Sciatic nerve (tissue), 2 donors: Measurements from ENCODE around the gene CACNA1G. TPM values are rescaled to one million over a fixed set of nuclear protein-coding genes. Genes with fewer than 3 reads are reported as not detected.
A peak's percentile ranks its signal among the peaks of the same experiment; 100 is the strongest.

Experiments
- ATAC-seq: fragments of 200-7000 bp; cut with Tn5 transposase; one replicate; pipeline ENCODE4 v1.9.1; 2020; ENCODE audit warnings: mild to moderate bottlenecking, moderate library complexity
- DNase-seq: peaks from one replicate; pipeline ENCODE4 v3.0.0-alpha.2; 2020; ENCODE audit warnings: low spot score
- intact Hi-C: fragments of 100-400 bp; cut with DNase I; formaldehyde crosslinking; loops from one replicate; pipeline ENCODE4 v1.14.2; 2022
- total RNA-seq: library from RNA; stranded (reverse); fragmentation: NEBNext Ultra II Directional; extraction: Animal tissue kit (Norgen Biotek cat#: 25700); gene quantifications from one replicate; pipeline ENCODE4 v1.2.1, GENCODE V29; 2021
- donor health status: DM: no; HTN: no; CAD: no.
- donor health status: DM: no; HTN: no; CAD: no.

CACNA1G gene
- total RNA-seq, 1 donor from 2014 or later, result 0.36 TPM

GRCh38 chr17:50579399-50579798 is 18.9 kb downstream of the CACNA1G start:
- intact Hi-C loops, result no loop called here
- DNase-seq (no peak), ATAC-seq (no peak)

GRCh38 chr17:50580646-50581045 is 20.1 kb downstream of the CACNA1G start:
- no peak for DNase-seq
- intact Hi-C loops, result no loop called here
- no peak for ATAC-seq

- ATAC-seq, result no peak
- intact Hi-C loops, result no loop called here
Measured at GRCh38 chr17:50581316-50581715, 20.8 kb downstream of the CACNA1G start.

GRCh38 chr17:50582741-50583140 is 22.2 kb downstream of the CACNA1G start:
- intact Hi-C loops, result no loop called here
- ATAC-seq (no peak), DNase-seq (no peak)

More at GRCh38 chr17:50581316-50581715, 20.8 kb downstream of the CACNA1G start:
- DNase-seq, result no peak

- ATAC-seq, result no peak
- no peak for DNase-seq
- intact Hi-C loops, result no loop called here
Measured at GRCh38 chr17:50583641-50584040, 23.1 kb downstream of the CACNA1G start.

GRCh38 chr17:50584116-50584515 is 23.6 kb downstream of the CACNA1G start:
- no peak for ATAC-seq
- intact Hi-C loops, result no loop called here

GRCh38 chr17:50584749-50585148 is 24.2 kb downstream of the CACNA1G start:
- intact Hi-C loops, result no loop called here

More at GRCh38 chr17:50584116-50584515, 23.6 kb downstream of the CACNA1G start:
- DNase-seq, result no peak

GRCh38 chr17:50585346-50585745 is 24.8 kb downstream of the CACNA1G start:
- intact Hi-C loops, result no loop called here
- DNase-seq, result no peak
- ATAC-seq, result no peak

More at GRCh38 chr17:50584749-50585148, 24.2 kb downstream of the CACNA1G start:
- no peak for DNase-seq
- no peak for ATAC-seq

GRCh38 chr17:50585891-50586290 is 25.4 kb downstream of the CACNA1G start:
- ATAC-seq (no peak), DNase-seq (no peak)
- intact Hi-C loops, result no loop called here

- intact Hi-C loops, result no loop called here
- DNase-seq (no peak), ATAC-seq (no peak)
Measured at GRCh38 chr17:50586421-50587247, 26.1 kb downstream of the CACNA1G start.

GRCh38 chr17:50587571-50587970 is 27.1 kb downstream of the CACNA1G start:
- DNase-seq (no peak), ATAC-seq (no peak)
- intact Hi-C loops, result no loop called here

GRCh38 chr17:50588391-50589049 is 28.0 kb downstream of the CACNA1G start:
- ATAC-seq (peak; percentile 2), DNase-seq (no peak)
- intact Hi-C loops, result no loop called here

- intact Hi-C loops, result no loop called here
- ATAC-seq (peak; percentile 45), DNase-seq (no peak)
Measured at GRCh38 chr17:50589095-50589705, 28.7 kb downstream of the CACNA1G start.

GRCh38 chr17:50590946-50591737 is 30.6 kb downstream of the CACNA1G start:
- ATAC-seq, result no peak
- DNase-seq, result no peak
- intact Hi-C loops, result no loop called here

GRCh38 chr17:50593321-50593720 is 32.8 kb downstream of the CACNA1G start:
- intact Hi-C loops, result no loop called here
- no peak for ATAC-seq
- no peak for DNase-seq

- ATAC-seq (no peak), DNase-seq (no peak)
- intact Hi-C loops, result no loop called here
Measured at GRCh38 chr17:50594128-50594823, 33.8 kb downstream of the CACNA1G start.

GRCh38 chr17:50594892-50595291 is 34.4 kb downstream of the CACNA1G start:
- DNase-seq, result no peak
- no peak for ATAC-seq
- intact Hi-C loops, result no loop called here

GRCh38 chr17:50596191-50597037 is 35.9 kb downstream of the CACNA1G start:
- no peak for ATAC-seq
- intact Hi-C loops, result no loop called here
- DNase-seq, result no peak
